ENCODE results near the gene DBX2.

DNA sequence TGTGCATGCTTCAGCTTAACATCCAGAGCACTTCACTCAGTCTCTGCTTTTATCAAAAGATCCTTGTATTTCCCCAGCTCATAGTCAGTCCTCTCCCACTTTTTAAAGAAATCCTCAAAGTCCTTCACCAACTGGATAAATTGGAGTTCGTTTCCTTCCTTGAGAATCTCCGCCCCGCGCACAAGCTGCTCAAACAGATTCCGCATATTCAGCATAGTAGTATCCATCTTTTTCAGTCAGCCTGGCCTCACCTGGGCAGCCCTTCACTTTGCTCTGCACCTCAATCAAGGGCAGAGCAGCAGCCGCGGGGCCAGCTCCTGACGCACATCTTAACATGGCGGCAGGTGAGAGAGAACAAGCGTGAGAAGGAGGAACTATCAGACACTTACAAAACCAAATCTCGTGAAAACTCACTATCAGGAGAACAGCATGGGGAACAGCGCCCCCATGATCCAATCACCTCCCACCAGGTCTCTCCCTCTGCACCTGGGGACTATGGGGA lies 14.3 kb upstream of the DBX2 start:
- TF ChIP-seq POLR2A (IDR thresholded peaks at IDR 0.05) = no peak
- TF ChIP-seq CTCF (IDR thresholded peaks at IDR 0.05 in 4 of 5, conservative IDR thresholded peaks at IDR 0.05 in 1 of 5) = no peak
